Stimulated activated CD8-positive, alpha-beta memory T cell treated with anti-CD3 and anti-CD28 coated beads, Interleukin-15, amount 100 ng/mL, for 4 hours (primary cell): ENCODE data around the gene VN1R5.
"Not testable (repeated sequence)": the region's sequence is repeated elsewhere in the genome, so short reads cannot be mapped to it uniquely, and the experiment has no call there.

Source experiments
- DNase-seq, 2 donors: peaks; one replicate each; pipeline ENCODE4 v3.0.0-alpha.2; 2020; ENCODE audit warnings: low read depth in 2 of 2

The VN1R5 gene

GRCh38 chr1:247255772-247256171, at the start of gene VN1R5:
Gene VN1R5, plus strand, starts transcription at chr1:247256072.
- DNase-seq, result not testable (repeated sequence)

- no peak for DNase-seq
These were observed 46.5 kb upstream of the VN1R5 start for GRCh38 chr1:247209396-247209795.

- no peak for DNase-seq
These were observed 45.9 kb upstream of the VN1R5 start for GRCh38 chr1:247210062-247210375.

- DNase-seq, result peak; percentile 85 to 88
These were observed 45.3 kb upstream of the VN1R5 start for GRCh38 chr1:247210376-247211117.

- DNase-seq, result no peak
These were observed 44.5 kb upstream of the VN1R5 start for GRCh38 chr1:247211339-247211738.

- no peak for DNase-seq
These were observed 43.9 kb upstream of the VN1R5 start for GRCh38 chr1:247212012-247212411.

- DNase-seq, result no peak
These were observed 43.0 kb upstream of the VN1R5 start for GRCh38 chr1:247212627-247213617.

- DNase-seq, result no peak
These were observed 39.6 kb upstream of the VN1R5 start for GRCh38 chr1:247216261-247216660.

- DNase-seq, result no peak
These were observed 37.7 kb upstream of the VN1R5 start for GRCh38 chr1:247218121-247218651.

- not testable (repeated sequence) for DNase-seq
These were observed 35.6 kb upstream of the VN1R5 start for GRCh38 chr1:247220280-247220679.

- no peak for DNase-seq
These were observed 33.0 kb upstream of the VN1R5 start for GRCh38 chr1:247222840-247223239.

- no peak for DNase-seq
These were observed 31.1 kb upstream of the VN1R5 start for GRCh38 chr1:247224822-247225221.

GRCh38 chr1:247228133-247228532, 27.7 kb upstream of the VN1R5 start:
- no peak for DNase-seq

- no peak for DNase-seq
These were observed 14.2 kb upstream of the VN1R5 start for GRCh38 chr1:247241691-247242090.

GRCh38 chr1:247243524-247244137, 12.2 kb upstream of the VN1R5 start:
- DNase-seq, result no peak

- DNase-seq, result no peak
These were observed 9.4 kb upstream of the VN1R5 start for GRCh38 chr1:247246325-247247115.

- DNase-seq, result no peak
These were observed 8.3 kb upstream of the VN1R5 start for GRCh38 chr1:247247568-247247967.

- DNase-seq, result no peak
These were observed 10.2 kb downstream of the VN1R5 start for GRCh38 chr1:247266053-247266452.

- no peak for DNase-seq
These were observed 12.6 kb downstream of the VN1R5 start for GRCh38 chr1:247268390-247269045.

GRCh38 chr1:247269133-247269532, 13.3 kb downstream of the VN1R5 start:
- DNase-seq, result no peak

GRCh38 chr1:247270003-247270402, 14.1 kb downstream of the VN1R5 start:
- no peak for DNase-seq
